CD4-positive, alpha-beta T cell treated with Interleukin-17A for 1 hour (primary cell): ENCODE results near the gene PTP4A2.

Source experiments
- DNase-seq: peaks from one replicate; pipeline ENCODE4 v3.0.0-alpha.2; 2020

The PTP4A2 gene

GRCh38 chr1:31857863-31858262 lies 80.3 kb downstream of the PTP4A2 start:
- no peak for DNase-seq
